Astrocyte (in vitro differentiated cells and primary cell): ENCODE results near the gene UMOD.

Experiments used
- CTCF ChIP-seq: IDR thresholded peaks from 2 replicates; pipeline ENCODE4 v1.5.1; 2011; ENCODE audit warnings: low read depth, mild to moderate bottlenecking, inconsistent platforms, low read length, moderate library complexity; ENCODE audit not compliant: insufficient read depth
- EZH2 ChIP-seq: IDR thresholded peaks from 2 replicates; pipeline ENCODE4 v1.6.1; 2012; ENCODE audit warnings: mild to moderate bottlenecking, low read length, inconsistent platforms; ENCODE audit not compliant: insufficient read depth

- TF ChIP-seq CTCF (no peak), EZH2 (no peak)
Measured at GRCh38 chr16:20313741-20314140, 38.8 kb downstream of the UMOD start.
